Panc1 (cell line): ENCODE results near the gene DPEP3.

ENCODE experiments used
- POLR2AphosphoS5 ChIP-seq: IDR thresholded peaks from 2 replicates; pipeline ENCODE4 v1.6.1; 2012; ENCODE audit warnings: mild to moderate bottlenecking, low read depth, low read length, moderate library complexity
- REST ChIP-seq, 2 experiments: IDR thresholded peaks; 2 replicates each; pipeline ENCODE4 v1.6.1; 2011 to 2012; ENCODE audit warnings: low read depth in 2 of 2, control low read depth in 1 of 2, low read length in 1 of 2, mild to moderate bottlenecking in 1 of 2, moderate library complexity in 1 of 2; ENCODE audit not compliant: insufficient read depth in 1 of 2
- SIN3A ChIP-seq: IDR thresholded peaks from 2 replicates; pipeline ENCODE4 v1.6.1; 2012; ENCODE audit warnings: low read depth, mild to moderate bottlenecking, low read length, moderate library complexity, borderline replicate concordance; ENCODE audit not compliant: insufficient read depth
- TCF7L2 ChIP-seq: IDR thresholded peaks from 2 replicates; pipeline ENCODE4 v1.6.1; 2011; ENCODE audit warnings: mild to moderate bottlenecking, low read depth, low read length, inconsistent platforms
- TF ChIP-seq, protein P1 (sequence below): fragments of 450-650 bp; IDR thresholded peaks from 2 replicates; pipeline ENCODE4 v1.5.1; 2017; ENCODE audit warnings: mild to moderate bottlenecking

GRCh38 chr16:67946128-67946569 is 34.1 kb downstream of the DPEP3 start:
- TF ChIP-seq SIN3A: no peak
- TF ChIP-seq, protein P1, sequence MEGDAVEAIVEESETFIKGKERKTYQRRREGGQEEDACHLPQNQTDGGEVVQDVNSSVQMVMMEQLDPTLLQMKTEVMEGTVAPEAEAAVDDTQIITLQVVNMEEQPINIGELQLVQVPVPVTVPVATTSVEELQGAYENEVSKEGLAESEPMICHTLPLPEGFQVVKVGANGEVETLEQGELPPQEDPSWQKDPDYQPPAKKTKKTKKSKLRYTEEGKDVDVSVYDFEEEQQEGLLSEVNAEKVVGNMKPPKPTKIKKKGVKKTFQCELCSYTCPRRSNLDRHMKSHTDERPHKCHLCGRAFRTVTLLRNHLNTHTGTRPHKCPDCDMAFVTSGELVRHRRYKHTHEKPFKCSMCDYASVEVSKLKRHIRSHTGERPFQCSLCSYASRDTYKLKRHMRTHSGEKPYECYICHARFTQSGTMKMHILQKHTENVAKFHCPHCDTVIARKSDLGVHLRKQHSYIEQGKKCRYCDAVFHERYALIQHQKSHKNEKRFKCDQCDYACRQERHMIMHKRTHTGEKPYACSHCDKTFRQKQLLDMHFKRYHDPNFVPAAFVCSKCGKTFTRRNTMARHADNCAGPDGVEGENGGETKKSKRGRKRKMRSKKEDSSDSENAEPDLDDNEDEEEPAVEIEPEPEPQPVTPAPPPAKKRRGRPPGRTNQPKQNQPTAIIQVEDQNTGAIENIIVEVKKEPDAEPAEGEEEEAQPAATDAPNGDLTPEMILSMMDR: no peak
- TF ChIP-seq REST (IDR thresholded peaks at IDR 0.05; ENCODE audit: insufficient read depth in 1 of 2, low read depth in 2 of 2, low read length in 1 of 2): no peak
- no peak for TF ChIP-seq POLR2AphosphoS5
- TF ChIP-seq TCF7L2: no peak
